ENCODE data around the gene UBAC1. TPM values are rescaled to one million over a fixed set of nuclear protein-coding genes. Genes with fewer than 3 reads are reported as not detected.

Gene UBAC1
- polyA plus RNA-seq, 1 donor from 2014 or later = 92.3 TPM

DNA sequence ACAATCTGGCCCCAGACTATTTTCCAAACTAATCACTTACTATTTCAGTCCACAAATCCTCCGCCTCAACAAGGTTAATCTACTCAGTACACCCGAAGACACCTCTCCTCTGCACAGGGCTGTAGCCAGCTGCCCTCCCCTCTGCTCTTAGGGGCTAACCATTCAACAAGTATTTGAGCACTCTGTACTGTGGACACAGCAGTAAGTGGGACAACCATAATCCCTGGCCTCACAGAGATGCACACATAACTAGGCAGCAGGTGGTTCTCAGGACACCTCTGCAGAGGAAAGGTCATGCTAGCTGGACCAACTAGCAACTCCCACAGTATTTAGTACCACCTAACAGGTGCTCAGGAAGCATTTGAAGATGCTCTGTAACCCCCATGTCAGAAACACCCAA, 59.3 kb downstream of the UBAC1 start:
- TF ChIP-seq MXI1 (conservative IDR thresholded peaks at IDR 0.05; ENCODE audit: poor library complexity, severe bottlenecking) (no peak), EP300 (conservative IDR thresholded peaks at IDR 0.05; ENCODE audit: poor library complexity, severe bottlenecking) (no peak), SMC3 (conservative IDR thresholded peaks at IDR 0.05; ENCODE audit: poor library complexity) (no peak), REST (IDR thresholded peaks at IDR 0.05; ENCODE audit: borderline replicate concordance) (no peak), RAD21 (conservative IDR thresholded peaks at IDR 0.05) (no peak), EZH2 (IDR thresholded peaks at IDR 0.05; ENCODE audit: borderline replicate concordance, insufficient read depth, low read length, poor library complexity, severe bottlenecking) (no peak), TAF1 (IDR thresholded peaks at IDR 0.05; ENCODE audit: low read depth) (no peak), POLR2AphosphoS5 (IDR thresholded peaks at IDR 0.05) (no peak), CTCF (IDR thresholded peaks at IDR 0.05; ENCODE audit: poor library complexity, severe bottlenecking) (no peak)
- Histone ChIP-seq H3K27ac (ENCODE audit: low read length) (no peak overlapping the region), H3K36me3 (ENCODE audit: insufficient read depth, low read length) (peaks cover 7% of the 10 kb centered on the region), H3F3A (ENCODE audit: insufficient read depth, low read length, poor library complexity, severe bottlenecking) (no peaks in the 10 kb centered on the region), H3K4me2 (ENCODE audit: low read length) (no peak overlapping the region), H3K4me3 (ENCODE audit: low read length) (no peak overlapping the region), H4K20me1 (ENCODE audit: insufficient read depth) (peaks cover 6% of the 10 kb centered on the region), H3K9me2 (ENCODE audit: insufficient read depth, low read length) (no peaks in the 10 kb centered on the region), H3K9ac (ENCODE audit: low read length) (no peak overlapping the region), H3K79me2 (replicated peaks; ENCODE audit: insufficient read depth, low read length) (peaks cover 97% of the 10 kb centered on the region), H3K27me3 (ENCODE audit: insufficient read depth, low read depth, low read length) (no peaks in the 10 kb centered on the region), H3K9me3 (ENCODE audit: low read length) (no peaks in the 10 kb centered on the region), H2AFZ (ENCODE audit: low read depth, low read length) (no peak overlapping the region)

GRCh38 chr9:135901031-135901758, 60.0 kb downstream of the UBAC1 start:
- H3K9me3 ChIP-seq (ENCODE audit: low read length) = no peaks in the 10 kb centered on the region
- TF ChIP-seq REST (IDR thresholded peaks at IDR 0.05; ENCODE audit: borderline replicate concordance) = no peak
- no peak for TF ChIP-seq POLR2AphosphoS5 (IDR thresholded peaks at IDR 0.05)
- no peak for TF ChIP-seq TAF1 (IDR thresholded peaks at IDR 0.05; ENCODE audit: low read depth)
- TF ChIP-seq RAD21 (conservative IDR thresholded peaks at IDR 0.05) = no peak
- no peak for TF ChIP-seq MXI1 (conservative IDR thresholded peaks at IDR 0.05; ENCODE audit: poor library complexity, severe bottlenecking)
- TF ChIP-seq EZH2 (IDR thresholded peaks at IDR 0.05; ENCODE audit: borderline replicate concordance, insufficient read depth, low read length, poor library complexity, severe bottlenecking) = no peak
- TF ChIP-seq SMC3 (conservative IDR thresholded peaks at IDR 0.05; ENCODE audit: poor library complexity) = no peak
- TF ChIP-seq EP300 (conservative IDR thresholded peaks at IDR 0.05; ENCODE audit: poor library complexity, severe bottlenecking) = no peak
- no peak for TF ChIP-seq CTCF (IDR thresholded peaks at IDR 0.05; ENCODE audit: poor library complexity, severe bottlenecking)
- no peak overlapping the region for H3K27ac ChIP-seq (ENCODE audit: low read length)
- peaks cover 7% of the 10 kb centered on the region for H3K36me3 ChIP-seq (ENCODE audit: insufficient read depth, low read length)
- H3K4me3 ChIP-seq (ENCODE audit: low read length) = no peak overlapping the region
- H3K27me3 ChIP-seq (ENCODE audit: insufficient read depth, low read depth, low read length) = no peaks in the 10 kb centered on the region
- H3F3A ChIP-seq (ENCODE audit: insufficient read depth, low read length, poor library complexity, severe bottlenecking) = no peaks in the 10 kb centered on the region
- no peak overlapping the region for H3K9ac ChIP-seq (ENCODE audit: low read length)
- H2AFZ ChIP-seq (ENCODE audit: low read depth, low read length) = no peak overlapping the region
- no peak overlapping the region for H3K4me2 ChIP-seq (ENCODE audit: low read length)
- H4K20me1 ChIP-seq (ENCODE audit: insufficient read depth) = peaks cover 6% of the 10 kb centered on the region
- peaks cover 99% of the 10 kb centered on the region for H3K79me2 ChIP-seq (replicated peaks; ENCODE audit: insufficient read depth, low read length)
- H3K9me2 ChIP-seq (ENCODE audit: insufficient read depth, low read length) = no peaks in the 10 kb centered on the region
